Measurements from ENCODE around the gene SPNS2.

SPNS2 gene, protein sequence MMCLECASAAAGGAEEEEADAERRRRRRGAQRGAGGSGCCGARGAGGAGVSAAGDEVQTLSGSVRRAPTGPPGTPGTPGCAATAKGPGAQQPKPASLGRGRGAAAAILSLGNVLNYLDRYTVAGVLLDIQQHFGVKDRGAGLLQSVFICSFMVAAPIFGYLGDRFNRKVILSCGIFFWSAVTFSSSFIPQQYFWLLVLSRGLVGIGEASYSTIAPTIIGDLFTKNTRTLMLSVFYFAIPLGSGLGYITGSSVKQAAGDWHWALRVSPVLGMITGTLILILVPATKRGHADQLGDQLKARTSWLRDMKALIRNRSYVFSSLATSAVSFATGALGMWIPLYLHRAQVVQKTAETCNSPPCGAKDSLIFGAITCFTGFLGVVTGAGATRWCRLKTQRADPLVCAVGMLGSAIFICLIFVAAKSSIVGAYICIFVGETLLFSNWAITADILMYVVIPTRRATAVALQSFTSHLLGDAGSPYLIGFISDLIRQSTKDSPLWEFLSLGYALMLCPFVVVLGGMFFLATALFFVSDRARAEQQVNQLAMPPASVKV

DNA sequence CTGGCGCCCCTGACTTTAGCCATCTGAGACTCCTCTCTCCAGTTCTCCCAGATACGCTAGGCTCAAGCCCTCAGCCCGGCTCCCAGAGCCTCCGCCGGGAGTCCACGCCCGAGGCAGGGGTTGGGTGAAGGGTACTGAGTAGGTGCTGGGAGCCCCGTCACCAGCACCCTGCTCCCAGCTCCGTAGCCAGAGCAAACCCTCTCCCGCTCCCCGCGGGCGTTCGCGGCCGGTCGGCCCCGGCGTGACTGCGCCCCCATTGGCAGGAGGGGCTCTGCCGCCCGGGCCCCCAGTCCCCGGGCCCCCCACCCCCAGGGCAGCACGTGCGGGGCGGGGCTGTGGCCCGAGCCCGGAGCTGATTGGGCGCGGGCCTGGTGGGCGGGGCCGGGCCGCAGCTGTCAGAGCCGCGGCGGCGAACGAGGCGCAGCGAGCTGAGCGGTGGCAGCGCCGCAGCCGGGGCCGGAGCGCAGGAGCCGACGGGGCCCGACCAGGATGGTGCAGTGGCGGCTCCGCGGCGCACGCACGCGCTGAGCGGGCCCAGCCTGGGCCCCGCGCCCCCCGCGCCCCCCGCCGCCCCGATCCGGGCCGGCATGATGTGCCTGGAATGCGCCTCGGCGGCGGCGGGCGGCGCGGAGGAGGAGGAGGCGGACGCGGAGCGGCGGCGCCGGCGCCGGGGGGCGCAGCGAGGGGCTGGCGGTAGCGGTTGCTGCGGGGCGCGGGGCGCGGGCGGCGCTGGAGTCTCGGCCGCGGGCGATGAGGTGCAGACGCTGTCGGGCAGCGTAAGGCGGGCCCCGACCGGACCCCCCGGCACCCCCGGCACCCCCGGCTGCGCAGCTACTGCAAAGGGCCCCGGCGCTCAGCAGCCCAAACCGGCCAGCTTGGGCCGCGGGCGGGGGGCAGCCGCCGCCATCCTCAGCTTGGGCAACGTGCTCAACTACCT is at the start of gene SPNS2:
Gene SPNS2, plus strand, starts transcription at position 421 of the 937 bp plus-strand sequence. Its CDS starts 167 bp downstream, at position 588.
- peak; percentile 66 for DNase-seq

DNA sequence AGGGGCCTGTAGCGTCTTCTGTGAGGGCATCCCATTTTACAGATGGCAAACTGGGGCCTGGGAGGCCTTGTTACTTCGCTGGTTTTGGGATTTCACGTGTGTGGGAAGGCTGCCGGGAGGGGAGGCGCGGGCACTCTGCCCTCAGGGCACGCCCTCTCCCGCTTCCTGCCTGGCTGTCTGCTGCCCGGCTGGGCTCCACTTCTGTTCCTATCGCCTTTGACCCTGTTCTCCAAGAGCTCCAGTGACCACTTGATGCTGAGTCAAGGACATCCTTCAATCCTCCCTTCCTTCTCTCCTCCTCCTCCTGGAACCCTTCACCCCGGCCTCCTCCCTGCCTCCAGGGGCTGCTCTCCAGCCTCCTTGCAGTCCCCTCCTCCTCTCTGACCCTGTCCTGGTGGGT is 48.9 kb upstream of the SPNS2 start:
- DNase-seq, result no peak

DNA sequence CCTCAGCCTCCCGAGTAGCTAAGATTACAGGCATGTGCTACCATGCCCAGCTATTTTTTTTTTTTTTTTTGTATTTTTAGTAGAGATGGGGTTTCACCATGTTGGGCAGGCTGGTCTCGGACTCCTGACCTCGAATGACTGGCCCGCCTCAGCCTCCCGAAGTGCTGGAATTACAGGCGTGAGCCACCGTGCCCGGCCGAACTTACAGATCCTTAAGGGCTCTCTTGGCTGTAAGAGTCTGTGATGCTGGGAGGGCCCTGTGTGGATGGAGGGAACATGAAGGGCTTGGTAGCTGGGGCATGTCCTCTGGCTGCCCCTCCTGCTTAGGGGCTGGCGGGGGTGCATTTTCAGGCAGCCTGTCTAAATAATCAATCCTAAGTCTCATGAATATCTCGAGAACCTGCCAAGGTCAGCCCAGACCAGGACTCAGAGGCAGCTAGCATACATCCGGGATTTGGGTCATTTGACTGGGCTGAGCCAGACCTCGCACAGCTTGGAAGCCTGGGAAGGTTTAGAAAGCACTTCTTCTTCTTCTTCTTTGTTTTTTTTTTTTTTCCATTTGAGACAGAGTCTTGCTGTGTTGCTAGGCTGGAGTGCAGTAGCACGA is 47.9 kb upstream of the SPNS2 start:
- DNase-seq, result no peak

DNA sequence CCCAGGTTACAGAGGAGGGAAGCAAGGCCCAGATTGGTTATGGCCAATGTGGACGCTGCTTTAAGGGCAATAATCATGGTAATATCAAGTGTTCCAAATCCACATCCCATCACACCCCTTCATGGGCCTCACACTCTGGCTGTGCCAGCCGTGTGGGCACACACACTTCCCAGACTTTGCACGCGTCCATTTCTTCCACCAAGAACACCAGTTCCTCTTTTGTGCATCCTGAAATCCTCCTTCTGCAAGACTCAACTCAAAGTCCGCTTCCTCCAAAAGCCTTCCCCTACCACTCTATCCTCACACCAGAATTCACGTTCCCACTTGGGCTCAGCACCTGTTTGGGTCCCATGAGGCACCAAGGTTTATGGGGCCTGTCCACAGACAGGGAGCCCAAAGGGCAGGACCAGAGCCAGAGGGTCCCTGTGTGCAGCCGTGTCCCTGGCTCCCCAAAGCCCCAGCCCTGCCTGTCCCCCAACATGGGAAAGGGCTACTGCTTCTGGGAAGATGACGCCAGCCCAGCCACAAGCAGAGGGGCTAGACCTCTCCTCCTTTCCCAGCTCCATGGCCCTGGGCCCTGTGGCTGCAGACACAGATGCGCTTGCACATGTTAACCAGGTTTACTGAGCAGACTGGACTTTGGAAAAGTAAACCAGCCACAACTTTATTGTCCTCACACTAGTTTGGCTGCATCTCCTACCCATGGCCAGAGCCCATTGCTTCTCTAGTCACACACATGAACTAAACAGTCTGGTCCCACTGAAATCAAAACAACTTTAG is 44.7 kb upstream of the SPNS2 start:
- DNase-seq, result no peak

DNA sequence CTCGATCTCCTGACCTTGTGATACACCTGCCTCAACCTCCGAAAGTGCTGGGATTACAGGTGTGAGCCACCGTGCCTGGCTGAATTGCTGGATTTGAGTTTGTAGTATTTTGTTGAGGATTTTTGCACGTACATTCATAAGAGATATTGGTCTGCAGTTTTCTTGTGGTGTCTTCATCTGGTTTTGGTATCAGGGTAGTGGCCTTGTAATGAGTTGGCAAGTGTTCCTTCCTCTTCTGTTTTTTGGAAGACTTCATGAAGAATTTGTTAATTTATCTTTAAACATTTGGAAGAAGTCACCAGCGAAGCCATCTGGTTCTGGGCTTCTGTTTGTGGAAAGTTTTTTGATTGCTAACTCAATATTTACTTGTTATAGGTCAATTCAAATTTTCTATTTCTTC is 38.0 kb upstream of the SPNS2 start:
- no peak for DNase-seq

DNA sequence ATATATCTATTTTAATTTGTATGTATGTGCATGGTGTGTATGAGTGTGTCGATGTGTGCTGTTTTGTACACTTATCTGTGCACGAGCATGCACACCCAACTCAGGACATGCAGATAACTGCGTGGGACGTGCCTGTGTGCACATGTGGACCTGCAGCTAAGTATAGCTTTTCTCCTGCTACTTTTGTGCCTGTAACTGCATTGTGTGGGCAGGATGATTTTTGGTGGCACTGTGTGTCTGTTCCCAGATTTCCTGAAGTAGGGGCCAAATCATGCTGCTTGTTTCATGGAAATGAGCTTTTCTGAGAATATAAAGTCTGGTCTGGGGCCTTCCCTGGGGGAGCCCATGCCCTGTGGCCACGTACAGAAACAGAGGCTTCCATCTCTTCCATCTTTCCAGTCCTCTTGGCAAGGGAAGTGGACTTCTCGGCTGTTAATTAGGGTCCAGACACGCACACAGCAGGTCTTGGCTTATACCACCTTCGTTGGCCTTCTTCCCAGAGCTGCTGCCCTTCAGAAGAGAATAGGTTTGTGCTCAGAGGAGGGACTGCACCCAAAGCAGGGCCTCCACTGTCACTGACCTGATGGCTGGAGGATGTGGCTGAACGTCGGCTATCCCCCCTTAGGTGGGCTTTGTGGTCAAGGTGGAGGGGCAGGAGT is 34.7 kb upstream of the SPNS2 start:
- no peak for DNase-seq

DNA sequence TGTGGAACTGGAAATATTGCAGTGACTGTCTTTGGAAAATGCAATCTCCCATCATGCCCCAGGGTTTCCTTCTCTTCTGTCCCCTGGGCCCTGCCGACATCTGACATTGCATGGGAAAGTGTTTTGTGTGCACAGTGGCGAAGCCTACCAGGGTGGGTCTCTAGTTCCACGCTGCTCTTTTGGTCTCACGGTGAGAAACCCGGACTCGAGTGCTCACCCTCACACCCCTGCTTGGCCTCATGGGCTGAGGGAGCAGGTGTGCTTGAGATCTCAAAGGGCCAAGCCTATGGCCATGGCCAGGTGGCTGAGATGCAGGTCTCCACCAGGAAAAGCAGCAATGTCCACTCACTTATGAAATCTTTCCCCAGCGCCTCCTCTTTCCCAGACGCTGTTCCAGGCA is 32.9 kb upstream of the SPNS2 start:
- DNase-seq, result no peak

DNA sequence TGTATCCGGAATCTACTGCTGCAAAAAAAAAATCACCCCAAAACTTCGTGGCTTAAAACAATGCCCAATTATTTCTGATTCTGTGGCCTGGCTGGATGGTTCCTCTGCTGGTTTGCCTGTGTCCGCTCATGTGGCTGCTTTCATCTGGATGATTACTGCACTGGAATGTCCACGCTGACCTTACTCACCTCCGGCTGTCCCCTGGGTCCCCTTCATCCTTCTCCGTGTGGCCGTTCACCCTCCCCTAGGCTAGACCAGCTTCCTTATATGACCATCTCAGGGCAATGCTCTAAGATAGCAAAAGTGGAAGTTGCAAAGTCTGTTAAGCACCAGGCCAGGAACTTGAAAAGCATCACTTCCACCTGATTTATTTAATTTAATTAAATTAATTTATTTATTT is 31.4 kb upstream of the SPNS2 start:
- DNase-seq, result no peak

DNA sequence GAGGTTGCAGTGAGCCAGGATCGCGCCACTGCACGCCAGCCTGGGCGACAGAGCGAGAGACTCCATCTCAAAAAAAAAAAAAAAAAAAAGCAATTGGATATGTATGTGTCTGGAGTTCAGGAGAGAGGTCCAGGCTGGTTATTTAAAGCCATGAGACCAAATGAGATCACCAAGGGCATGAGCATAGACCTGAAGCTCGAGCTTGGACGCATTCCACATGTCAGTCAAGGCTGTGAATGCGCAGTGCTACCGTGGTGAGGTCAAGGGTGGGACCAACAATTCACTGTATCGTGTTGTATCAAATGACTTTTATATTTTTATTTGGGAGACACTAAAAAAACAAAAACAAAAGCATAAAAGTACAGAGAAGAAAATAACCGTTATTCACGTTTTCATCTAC is 29.1 kb upstream of the SPNS2 start:
- DNase-seq, result no peak

DNA sequence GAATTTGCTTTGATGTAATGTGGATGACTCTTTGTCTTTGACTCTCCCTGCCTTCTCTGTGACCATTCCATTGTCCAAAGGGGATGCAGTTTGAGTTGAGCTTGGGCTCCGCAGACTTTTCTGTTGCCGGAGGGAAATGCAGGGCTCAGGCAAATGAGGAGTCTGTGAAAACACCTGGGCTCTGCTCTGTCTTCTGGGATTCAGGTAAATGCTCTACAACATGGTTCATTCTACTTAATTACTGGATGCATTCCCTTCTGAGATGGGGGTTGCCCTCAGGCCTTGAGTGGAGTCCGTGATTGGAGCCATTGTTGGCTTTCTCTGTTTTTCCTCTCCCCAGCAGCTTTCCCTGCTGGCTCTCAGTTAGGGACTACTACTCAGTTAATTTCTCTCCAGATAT is 26.4 kb upstream of the SPNS2 start:
- DNase-seq, result no peak

DNA sequence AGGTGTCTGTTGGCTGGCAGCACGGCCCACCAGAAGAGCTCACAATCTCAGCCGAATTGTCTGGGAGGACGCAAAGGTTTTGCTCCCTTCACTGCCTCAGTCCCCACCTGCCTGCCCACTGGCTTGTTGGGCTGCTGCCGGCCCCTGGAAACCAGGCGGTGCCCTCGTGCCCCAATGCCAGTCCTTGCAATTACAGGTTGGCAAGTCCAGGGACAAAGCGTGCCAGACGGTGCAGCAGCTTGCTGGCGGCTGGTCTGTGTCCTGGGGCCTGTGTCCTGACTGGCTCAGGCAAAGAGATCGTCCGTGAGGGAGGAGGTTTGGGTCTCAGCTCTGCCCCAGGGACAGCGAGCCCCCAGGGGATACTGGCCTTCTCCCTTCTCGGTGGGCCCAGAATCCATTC is 24.6 kb upstream of the SPNS2 start:
- DNase-seq, result no peak

DNA sequence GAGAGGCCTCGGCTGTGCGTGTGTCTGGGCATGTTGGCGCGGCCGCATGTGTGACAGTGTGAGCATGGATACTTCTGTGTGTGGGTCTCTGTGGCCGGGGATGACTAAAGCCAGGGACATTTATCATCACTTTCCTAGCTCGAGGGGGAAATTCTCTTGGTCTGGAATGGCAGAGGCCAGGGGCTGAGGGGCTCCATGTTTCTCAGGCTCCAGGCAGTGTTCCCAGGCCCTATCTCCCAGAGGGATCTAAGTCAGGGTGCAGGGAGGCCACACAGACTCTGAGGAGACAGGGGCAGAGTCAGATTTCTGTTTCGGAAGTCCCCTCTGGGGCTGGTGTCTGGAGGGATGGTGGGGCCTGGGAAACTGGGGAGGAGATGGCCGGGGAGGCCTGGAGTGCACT is 23.7 kb upstream of the SPNS2 start:
- DNase-seq, result no peak

DNA sequence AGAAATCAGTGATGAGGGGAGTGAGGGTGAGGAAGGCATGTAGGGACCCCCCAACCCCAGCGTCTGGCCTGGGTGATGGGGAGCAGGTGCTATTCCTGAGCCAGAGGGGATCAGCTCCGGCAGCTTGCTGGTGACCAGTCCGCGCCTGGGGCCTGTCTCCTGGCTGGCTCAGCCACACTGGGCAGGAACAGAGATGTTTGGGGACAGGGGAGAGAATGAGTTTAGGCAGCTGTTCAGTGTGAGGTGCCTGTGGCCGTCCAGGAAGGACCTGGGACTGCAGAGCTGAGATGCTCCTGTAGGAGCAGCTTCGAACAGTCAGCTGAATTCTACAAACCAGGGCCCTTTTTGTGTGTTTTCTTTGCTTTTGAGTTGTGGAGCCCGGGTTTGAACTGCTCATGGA is 23.2 kb upstream of the SPNS2 start:
- no peak for DNase-seq

DNA sequence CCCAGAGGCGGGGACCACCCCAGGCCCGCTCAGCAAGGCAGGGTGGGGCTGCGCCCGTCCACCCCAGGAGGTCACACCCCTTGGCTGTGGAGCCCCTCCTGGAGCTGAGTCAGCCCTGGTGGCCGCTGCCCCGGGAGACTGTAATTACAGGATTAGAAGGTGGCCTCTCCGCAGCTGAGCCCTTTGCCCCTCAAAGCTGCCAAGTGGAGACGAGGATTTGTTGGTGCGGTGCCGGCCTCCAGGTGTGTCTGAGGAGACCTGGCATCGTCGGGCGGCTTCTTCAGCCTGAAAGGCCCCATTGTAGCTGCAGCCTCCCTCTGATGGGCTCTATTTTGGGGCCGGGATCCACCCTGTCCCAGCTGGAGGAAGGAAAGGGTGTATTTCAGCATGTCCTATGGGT is 22.7 kb upstream of the SPNS2 start:
- no peak for DNase-seq

DNA sequence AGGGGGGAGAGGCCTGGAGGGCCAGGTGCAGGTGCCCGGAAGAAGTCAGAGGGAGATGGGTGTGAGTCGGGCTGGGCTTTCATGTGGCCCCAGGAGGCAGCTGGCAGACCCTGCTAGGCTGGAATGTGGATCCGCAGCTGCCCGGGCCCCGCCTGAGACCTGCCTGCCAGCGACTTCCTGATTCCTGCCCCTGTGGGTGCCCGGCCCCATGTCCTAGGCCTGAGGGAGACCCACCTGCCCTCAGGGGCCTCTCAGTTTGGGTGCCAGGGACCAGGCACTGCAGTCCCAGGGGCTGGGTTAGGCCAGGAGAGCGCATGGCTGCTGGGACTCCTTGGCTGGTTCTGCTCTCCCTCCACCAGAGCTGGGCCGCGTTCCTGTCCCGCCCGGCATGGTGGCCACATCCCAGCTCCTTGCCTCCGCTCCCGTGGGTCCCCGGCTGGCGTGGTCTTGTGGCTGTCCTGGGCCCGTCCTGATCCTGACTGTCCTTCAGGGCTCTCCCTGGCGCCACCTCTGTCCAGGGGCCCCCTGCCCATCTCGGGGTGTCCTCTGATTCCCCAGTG is 22.1 kb upstream of the SPNS2 start:
- DNase-seq, result peak; percentile 71

DNA sequence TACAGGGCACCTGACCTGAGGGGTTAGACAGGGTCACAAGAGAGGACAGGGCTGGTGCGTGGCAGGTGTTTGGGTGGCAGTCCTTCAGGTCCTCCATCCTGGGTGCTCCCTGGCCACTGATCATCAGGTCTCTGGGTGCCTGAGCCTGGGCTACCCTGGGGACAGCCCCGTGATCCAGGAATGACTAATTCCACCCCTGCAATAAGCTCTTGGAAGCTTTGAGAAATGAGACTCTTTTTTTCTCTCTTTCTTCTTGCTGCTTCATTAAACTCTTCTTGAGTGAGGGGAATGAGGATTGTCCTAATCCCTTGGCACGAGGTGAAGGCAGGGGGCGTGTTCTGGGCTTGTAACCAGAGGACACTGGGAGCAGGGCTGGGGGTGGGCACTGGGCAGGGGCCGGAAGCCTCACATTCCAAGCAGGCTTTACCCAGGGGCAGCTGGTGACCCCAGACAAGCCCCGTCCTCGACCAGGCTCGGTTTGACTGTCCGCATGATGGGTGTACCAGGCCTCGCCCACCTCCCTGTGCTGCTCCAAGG is 21.4 kb upstream of the SPNS2 start:
- no peak for DNase-seq

DNA sequence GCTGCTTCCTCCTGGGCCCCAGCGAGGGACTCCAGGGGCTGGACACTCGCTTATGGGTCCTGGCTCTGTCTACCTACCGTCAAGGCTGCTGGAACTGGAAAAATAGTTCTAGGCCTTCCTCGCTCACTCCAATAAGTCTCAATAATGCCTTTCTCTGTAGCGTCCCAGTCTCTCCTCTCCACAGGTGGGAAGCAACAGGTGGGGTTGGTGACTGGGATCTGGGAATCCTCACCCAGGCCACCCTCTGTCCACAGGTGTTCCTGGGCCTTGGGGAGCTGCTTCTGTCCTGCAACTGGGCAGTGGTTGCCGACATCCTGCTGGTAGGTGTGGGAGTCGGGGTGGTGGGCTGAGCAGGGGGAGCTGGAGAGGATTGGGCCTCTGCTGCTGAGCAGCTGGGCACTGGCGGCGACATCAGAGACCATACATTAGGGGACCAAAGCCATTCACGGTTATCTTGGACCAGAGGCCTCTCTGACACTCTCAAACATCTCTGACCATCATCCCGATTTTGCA is 20.3 kb upstream of the SPNS2 start:
- DNase-seq, result no peak

DNA sequence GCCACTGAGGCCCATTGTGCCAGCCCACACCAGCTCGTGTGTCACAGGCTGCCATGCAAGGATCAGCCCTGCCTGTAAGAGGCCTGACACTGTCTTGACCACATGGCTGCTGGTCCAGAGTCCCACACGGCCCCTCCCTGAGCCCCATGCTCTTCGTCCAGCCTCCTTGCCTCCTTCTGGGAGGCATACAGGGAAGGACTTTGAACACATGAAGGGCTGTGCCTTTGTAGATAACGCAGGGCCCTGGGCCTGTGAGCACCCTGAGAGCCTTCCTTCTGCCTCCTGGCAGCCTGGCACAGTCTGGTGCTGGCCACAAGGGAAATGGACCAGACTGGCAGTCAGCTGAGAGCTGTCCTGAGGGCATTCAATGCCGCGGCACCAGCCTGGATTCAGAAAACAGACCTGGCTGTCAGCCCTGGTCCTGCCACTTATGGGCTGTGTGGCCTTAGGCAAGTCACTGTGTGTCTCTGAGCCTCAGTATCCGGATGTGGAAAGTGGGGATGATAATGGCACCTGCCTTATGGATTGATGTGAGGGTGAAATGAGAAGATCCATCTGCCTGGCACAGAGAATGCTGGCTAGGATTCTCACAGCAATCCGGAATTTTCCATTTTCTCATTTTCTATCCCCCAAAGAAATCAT is 19.2 kb upstream of the SPNS2 start:
- no peak for DNase-seq

DNA sequence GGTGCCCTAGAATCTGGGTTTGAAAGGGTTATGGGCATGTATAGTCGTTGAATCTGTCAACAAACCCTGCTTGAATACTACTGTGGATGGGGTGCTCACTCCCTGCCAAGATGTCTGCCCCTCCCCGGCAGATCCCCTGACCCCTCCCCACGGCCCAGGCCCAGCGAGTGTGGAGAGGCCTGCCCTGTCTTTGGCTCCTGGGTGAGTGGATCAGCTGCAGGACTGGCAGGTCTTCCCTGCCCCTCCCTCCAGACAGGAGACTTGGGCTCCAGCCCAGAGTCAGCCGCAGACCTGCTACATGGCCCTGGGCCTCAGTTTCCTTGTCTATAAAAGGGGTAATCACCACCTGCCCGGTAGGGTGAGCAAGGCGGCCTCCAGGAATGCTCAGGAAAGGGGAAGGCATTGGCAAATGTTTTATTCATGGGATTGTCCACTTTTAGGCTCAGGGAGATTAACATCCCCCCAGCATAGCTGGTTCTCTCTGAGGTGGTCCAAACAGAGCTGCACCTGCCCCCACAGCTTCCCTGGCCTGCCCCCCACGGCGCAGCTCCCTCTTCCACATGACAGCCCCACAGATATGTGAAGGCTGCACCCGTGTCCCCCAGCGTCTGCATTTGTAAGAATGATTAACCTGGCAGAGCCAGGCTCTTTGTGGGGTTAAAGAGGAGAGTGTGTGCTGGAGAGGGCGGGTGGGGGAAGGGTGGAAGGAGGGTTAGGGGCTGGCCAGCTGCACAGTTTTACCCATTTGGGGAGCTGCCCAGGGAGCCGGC is 18.5 kb upstream of the SPNS2 start:
- DNase-seq, result no peak
